Astrocyte of the cerebellum (primary cell): ENCODE results near the gene GLE1.
A peak's percentile ranks its signal among the peaks of the same experiment; 100 is the strongest.

Source experiments
- DNase-seq: peaks from one replicate; pipeline ENCODE4 v3.0.0-alpha.2; 2011; ENCODE audit warnings: low read depth
- H3K4me3 ChIP-seq: 2 replicates; pipeline ENCODE4 v1.5.1; 2011; ENCODE audit warnings: mild to moderate bottlenecking, low read depth, low read length, moderate library complexity
- CTCF ChIP-seq: IDR thresholded peaks from 2 replicates; pipeline ENCODE4 v1.5.1; 2012; ENCODE audit warnings: low read length, low read depth, moderate library complexity, mild to moderate bottlenecking; ENCODE audit errors: missing control alignments
- in situ Hi-C: cut with HindIII; loops from 2 replicates; pipeline ENCODE4 v1.10.0; 2017; ENCODE audit warnings: low sequenced_read_pairs

GLE1 gene

GRCh38 chr9:128459011-128459410 lies 45.5 kb upstream of the GLE1 start:
- no peak for TF ChIP-seq CTCF
- in situ Hi-C loops = no loop called here
- no peak for DNase-seq
- H3K4me3 ChIP-seq = no peak overlapping the region

DNA sequence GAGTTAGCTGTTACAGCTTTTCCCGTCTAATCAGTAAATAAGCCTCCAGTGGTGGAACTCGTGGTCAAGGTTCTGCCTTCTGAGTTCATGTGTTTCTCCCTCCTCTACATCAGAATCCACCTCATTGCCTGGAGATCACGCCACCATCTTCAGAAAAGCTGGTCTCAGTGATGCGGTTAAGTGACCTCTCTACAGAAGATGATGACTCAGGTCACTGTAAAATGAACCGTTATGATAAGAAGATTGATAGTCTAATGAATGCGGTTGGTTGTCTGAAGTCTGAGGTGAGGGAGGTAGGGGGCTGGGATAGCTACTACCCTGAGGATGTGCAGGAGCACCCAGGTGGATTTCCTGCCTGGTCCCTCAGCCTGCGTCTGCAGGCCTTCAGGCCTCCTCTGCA lies 35.4 kb upstream of the GLE1 start:
- in situ Hi-C loops = no loop called here
- no peak overlapping the region for H3K4me3 ChIP-seq
- TF ChIP-seq CTCF = no peak
- no peak for DNase-seq

DNA sequence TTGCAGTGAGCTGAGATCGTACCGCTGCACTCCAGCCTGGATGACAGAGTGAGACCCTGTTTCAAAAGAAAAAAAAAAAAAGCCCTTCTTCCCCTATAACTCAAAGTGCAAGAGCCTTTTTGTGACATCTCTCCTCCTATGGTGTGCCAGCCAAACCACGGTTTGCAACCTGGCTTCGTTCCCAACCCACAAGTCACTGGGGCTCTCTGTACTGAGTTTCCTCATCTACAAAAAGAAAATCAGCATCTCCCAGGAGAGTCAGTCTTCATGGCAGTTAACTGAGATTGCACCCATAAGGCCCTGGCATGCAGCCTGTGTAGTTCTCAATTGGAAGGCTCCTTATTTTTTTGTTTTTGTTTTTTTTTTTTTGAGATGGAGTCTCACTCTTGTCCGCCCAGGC lies 34.0 kb upstream of the GLE1 start:
- H3K4me3 ChIP-seq = no peak overlapping the region
- TF ChIP-seq CTCF = no peak
- peak; percentile 40 for DNase-seq
- in situ Hi-C loops = no loop called here

GRCh38 chr9:128473104-128473503 lies 31.4 kb upstream of the GLE1 start:
- no peak for DNase-seq
- no peak for TF ChIP-seq CTCF
- in situ Hi-C loops = no loop called here
- no peak overlapping the region for H3K4me3 ChIP-seq

- no peak for TF ChIP-seq CTCF
- no peak overlapping the region for H3K4me3 ChIP-seq
- in situ Hi-C loops = no loop called here
- no peak for DNase-seq
Measured at GRCh38 chr9:128475867-128476266, 28.7 kb upstream of the GLE1 start.

- no peak for TF ChIP-seq CTCF
Measured at GRCh38 chr9:128479262-128479661, 25.3 kb upstream of the GLE1 start.

GRCh38 chr9:128481561-128481960 lies 23.0 kb upstream of the GLE1 start:
- DNase-seq = no peak

More at GRCh38 chr9:128479262-128479661, 25.3 kb upstream of the GLE1 start:
- no peak for DNase-seq
- in situ Hi-C loops = no loop called here
- H3K4me3 ChIP-seq = no peak overlapping the region

More at GRCh38 chr9:128481561-128481960, 23.0 kb upstream of the GLE1 start:
- no peak for TF ChIP-seq CTCF
- in situ Hi-C loops = no loop called here
- H3K4me3 ChIP-seq = no peak overlapping the region
